Vagina (tissue), 2 donors: ENCODE measurements around the gene ZSWIM7.

Source experiments
- CTCF ChIP-seq, 3 experiments: fragments of 450-650 bp in 2 of 3; fragments of 200-600 bp in 1 of 3; sonication (generic) in 1 of 3; IDR thresholded peaks; one replicate each; pipeline ENCODE4 v1.5.1; 2017 to 2019; ENCODE audit warnings: antibody characterized with exemption in 3 of 3, mild to moderate bottlenecking in 2 of 3, moderate library complexity in 2 of 3
- POLR2A ChIP-seq, 2 donors: fragments of 450-650 bp; IDR thresholded peaks; one replicate each; pipeline ENCODE4 v1.6.1; 2017; ENCODE audit warnings: antibody characterized with exemption in 2 of 2, mild to moderate bottlenecking in 2 of 2, moderate library complexity in 2 of 2
- POLR2AphosphoS5 ChIP-seq, 2 donors: sonication (generic); formaldehyde crosslinking; IDR thresholded peaks; one replicate each; pipeline ENCODE4 v1.9.0; 2017; ENCODE audit warnings: antibody characterized with exemption in 2 of 2, mild to moderate bottlenecking in 2 of 2, low read depth in 1 of 2; ENCODE audit not compliant: insufficient read depth in 1 of 2

- no peak for TF ChIP-seq POLR2AphosphoS5 (IDR thresholded peaks at IDR 0.05; ENCODE audit: insufficient read depth in 1 of 2, low read depth in 1 of 2)
- no peak for TF ChIP-seq CTCF (IDR thresholded peaks at IDR 0.05)
- no peak for TF ChIP-seq POLR2A (IDR thresholded peaks at IDR 0.05)
These were observed 71.2 kb downstream of the ZSWIM7 start for GRCh38 chr17:15928286-15928785.
